Measurements from ENCODE around the gene IGF1. TPM values are rescaled to one million over a fixed set of nuclear protein-coding genes. Genes with fewer than 3 reads are reported as not detected.

The IGF1 gene
- total and polyA plus RNA-seq, 9 of the 15 experiments (the other 6 are each of a cell fraction or from before 2014, with no cell fraction given), result 3.7 to 13.9 (median 4.5) TPM

DNA sequence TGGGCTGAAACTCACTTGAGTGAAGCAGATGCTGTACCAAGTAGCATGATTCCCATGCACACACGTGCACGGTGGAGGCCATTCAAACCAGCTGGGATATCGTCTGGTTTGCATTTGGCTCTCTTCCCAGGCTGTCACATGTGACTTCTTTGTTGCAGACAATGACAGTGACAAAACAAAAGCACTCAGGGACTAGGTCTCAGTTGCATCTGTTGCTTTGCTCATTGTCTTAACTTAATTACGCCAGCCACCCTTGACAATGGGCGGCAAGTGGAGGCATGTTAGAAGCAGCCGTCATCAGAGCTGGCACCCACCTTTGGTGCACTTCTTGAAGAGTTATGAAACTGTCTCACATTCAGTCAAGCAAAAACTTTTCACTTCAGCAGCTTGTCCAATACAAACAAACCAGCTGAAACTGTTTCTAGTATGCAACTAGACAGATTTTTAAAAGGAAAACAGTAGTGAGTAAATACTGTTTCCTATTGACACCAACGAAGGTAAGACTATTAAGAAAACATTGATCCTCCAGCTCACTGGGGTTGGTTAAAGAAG is 74.3 kb downstream of the IGF1 start (continued):
- TF ChIP-seq HOXB6 (CRISPR knock-in tag; IDR thresholded peaks at IDR 0.05; ENCODE audit: borderline replicate concordance) (no peak), ZNF76 (CRISPR knock-in tag; IDR thresholded peaks at IDR 0.05; ENCODE audit: borderline replicate concordance) (no peak), MEF2A (IDR thresholded peaks at IDR 0.05; ENCODE audit: control insufficient read depth, low read depth, low read length) (no peak), SMAD4 (CRISPR knock-in tag; conservative IDR thresholded peaks at IDR 0.05) (peak; percentile 68), ZNF146 (CRISPR knock-in tag; IDR thresholded peaks at IDR 0.05; ENCODE audit: unreplicated experiment) (no peak), EP300 (IDR thresholded peaks at IDR 0.05; ENCODE audit: low read length) (peak; percentile 40; the same call in 1 of the 2 replicates), CHCHD3 (CRISPR knock-in tag; IDR thresholded peaks at IDR 0.05) (no peak), SIX5 (IDR thresholded peaks at IDR 0.05; ENCODE audit: borderline replicate concordance in 1 of 2, insufficient read depth in 1 of 2, low read depth in 1 of 2, low read length in 2 of 2) (no peak), ZNF699 (CRISPR knock-in tag; IDR thresholded peaks at IDR 0.05; ENCODE audit: insufficient replicate concordance) (no peak), ZFP36 (IDR thresholded peaks at IDR 0.05; ENCODE audit: low read depth, low read length, partially characterized antibody) (peak; percentile 51), HNRNPL (IDR thresholded peaks at IDR 0.05; ENCODE audit: low read depth, low read length) (no peak), RNF2 (IDR thresholded peaks at IDR 0.05) (no peak), MTA1 (IDR thresholded peaks at IDR 0.05; ENCODE audit: borderline replicate concordance) (no peak), ZNF408 (CRISPR knock-in tag; IDR thresholded peaks at IDR 0.05; ENCODE audit: low read depth) (no peak), RBM15 (IDR thresholded peaks at IDR 0.05; ENCODE audit: insufficient read depth, low read length) (no peak), TSC22D4 (tag; IDR thresholded peaks at IDR 0.05) (no peak), FOXK1 (CRISPR knock-in tag; IDR thresholded peaks at IDR 0.05; ENCODE audit: borderline replicate concordance) (no peak), ZC3H8 (IDR thresholded peaks at IDR 0.05) (no peak), ZNF165 (CRISPR knock-in tag; IDR thresholded peaks at IDR 0.05; ENCODE audit: borderline replicate concordance) (no peak)
- TF ChIP-seq, protein P1, sequence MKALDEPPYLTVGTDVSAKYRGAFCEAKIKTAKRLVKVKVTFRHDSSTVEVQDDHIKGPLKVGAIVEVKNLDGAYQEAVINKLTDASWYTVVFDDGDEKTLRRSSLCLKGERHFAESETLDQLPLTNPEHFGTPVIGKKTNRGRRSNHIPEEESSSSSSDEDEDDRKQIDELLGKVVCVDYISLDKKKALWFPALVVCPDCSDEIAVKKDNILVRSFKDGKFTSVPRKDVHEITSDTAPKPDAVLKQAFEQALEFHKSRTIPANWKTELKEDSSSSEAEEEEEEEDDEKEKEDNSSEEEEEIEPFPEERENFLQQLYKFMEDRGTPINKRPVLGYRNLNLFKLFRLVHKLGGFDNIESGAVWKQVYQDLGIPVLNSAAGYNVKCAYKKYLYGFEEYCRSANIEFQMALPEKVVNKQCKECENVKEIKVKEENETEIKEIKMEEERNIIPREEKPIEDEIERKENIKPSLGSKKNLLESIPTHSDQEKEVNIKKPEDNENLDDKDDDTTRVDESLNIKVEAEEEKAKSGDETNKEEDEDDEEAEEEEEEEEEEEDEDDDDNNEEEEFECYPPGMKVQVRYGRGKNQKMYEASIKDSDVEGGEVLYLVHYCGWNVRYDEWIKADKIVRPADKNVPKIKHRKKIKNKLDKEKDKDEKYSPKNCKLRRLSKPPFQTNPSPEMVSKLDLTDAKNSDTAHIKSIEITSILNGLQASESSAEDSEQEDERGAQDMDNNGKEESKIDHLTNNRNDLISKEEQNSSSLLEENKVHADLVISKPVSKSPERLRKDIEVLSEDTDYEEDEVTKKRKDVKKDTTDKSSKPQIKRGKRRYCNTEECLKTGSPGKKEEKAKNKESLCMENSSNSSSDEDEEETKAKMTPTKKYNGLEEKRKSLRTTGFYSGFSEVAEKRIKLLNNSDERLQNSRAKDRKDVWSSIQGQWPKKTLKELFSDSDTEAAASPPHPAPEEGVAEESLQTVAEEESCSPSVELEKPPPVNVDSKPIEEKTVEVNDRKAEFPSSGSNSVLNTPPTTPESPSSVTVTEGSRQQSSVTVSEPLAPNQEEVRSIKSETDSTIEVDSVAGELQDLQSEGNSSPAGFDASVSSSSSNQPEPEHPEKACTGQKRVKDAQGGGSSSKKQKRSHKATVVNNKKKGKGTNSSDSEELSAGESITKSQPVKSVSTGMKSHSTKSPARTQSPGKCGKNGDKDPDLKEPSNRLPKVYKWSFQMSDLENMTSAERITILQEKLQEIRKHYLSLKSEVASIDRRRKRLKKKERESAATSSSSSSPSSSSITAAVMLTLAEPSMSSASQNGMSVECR (CRISPR knock-in tag; IDR thresholded peaks at IDR 0.05), result no peak
- TF ChIP-seq, protein P2, sequence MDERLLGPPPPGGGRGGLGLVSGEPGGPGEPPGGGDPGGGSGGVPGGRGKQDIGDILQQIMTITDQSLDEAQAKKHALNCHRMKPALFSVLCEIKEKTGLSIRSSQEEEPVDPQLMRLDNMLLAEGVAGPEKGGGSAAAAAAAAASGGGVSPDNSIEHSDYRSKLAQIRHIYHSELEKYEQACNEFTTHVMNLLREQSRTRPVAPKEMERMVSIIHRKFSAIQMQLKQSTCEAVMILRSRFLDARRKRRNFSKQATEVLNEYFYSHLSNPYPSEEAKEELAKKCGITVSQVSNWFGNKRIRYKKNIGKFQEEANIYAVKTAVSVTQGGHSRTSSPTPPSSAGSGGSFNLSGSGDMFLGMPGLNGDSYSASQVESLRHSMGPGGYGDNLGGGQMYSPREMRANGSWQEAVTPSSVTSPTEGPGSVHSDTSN (CRISPR knock-in tag; IDR thresholded peaks at IDR 0.05; ENCODE audit: low read depth), result no peak
- TF ChIP-seq, protein P2 (tag; conservative IDR thresholded peaks at IDR 0.05; ENCODE audit: low read depth), result peak; percentile 33; the same call in 1 of the 2 replicates
- TF ChIP-seq, protein P3, sequence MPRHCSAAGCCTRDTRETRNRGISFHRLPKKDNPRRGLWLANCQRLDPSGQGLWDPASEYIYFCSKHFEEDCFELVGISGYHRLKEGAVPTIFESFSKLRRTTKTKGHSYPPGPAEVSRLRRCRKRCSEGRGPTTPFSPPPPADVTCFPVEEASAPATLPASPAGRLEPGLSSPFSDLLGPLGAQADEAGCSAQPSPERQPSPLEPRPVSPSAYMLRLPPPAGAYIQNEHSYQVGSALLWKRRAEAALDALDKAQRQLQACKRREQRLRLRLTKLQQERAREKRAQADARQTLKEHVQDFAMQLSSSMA (CRISPR knock-in tag; IDR thresholded peaks at IDR 0.05), result no peak

Measured in K562 (cell line).